Pancreas (tissue), 10 donors: ENCODE results near the gene PRAF2. TPM values are rescaled to one million over a fixed set of nuclear protein-coding genes. Genes with fewer than 3 reads are reported as not detected.
A peak's percentile ranks its signal among the peaks of the same experiment; 100 is the strongest.

ENCODE experiments used
- ATAC-seq, 4 donors: fragments of 200-7000 bp; cut with Tn5 transposase; one replicate each; pipeline versions ENCODE4 v1.8.0 to v1.9.1; 2020; ENCODE audit warnings: mild to moderate bottlenecking in 4 of 4, moderate library complexity in 4 of 4
- DNase-seq, 6 donors: peaks; one replicate each; pipeline ENCODE4 v3.0.0-alpha.2; 2020
- FAIRE-seq: peaks from 2 replicates; lab custom pipeline; 2012; peaks lifted over from hg19 to GRCh38; lab: Jason Lieb, UNC
- H3K27ac ChIP-seq, 4 donors: fragments of 200-600 bp; sonication (generic); 1 replicate in 3 of 4; 2 replicates in 1 of 4; pipeline versions ENCODE4 v1.5.0 to v1.8.0; 2020
- H3K27me3 ChIP-seq, 4 donors: fragments of 200-600 bp; one replicate each; pipeline ENCODE4 v1.8.0; 2021
- H3K36me3 ChIP-seq, 3 donors: fragments of 200-600 bp; sonication (generic) in 1 of 3; one replicate each; pipeline versions ENCODE4 v1.5.0 to v1.8.0; 2020 to 2021
- H3K4me1 ChIP-seq, 3 donors: fragments of 200-600 bp; one replicate each; pipeline ENCODE4 v1.8.0; 2021
- H3K4me3 ChIP-seq, 4 donors: fragments of 200-600 bp; sonication (generic) in 2 of 4; one replicate each; pipeline versions ENCODE4 v1.5.0 to v1.8.0; 2020 to 2021
- H3K9me3 ChIP-seq, 4 donors: fragments of 200-600 bp; one replicate each; pipeline ENCODE4 v1.8.0; 2021
- CTCF ChIP-seq, 4 donors: fragments of 200-600 bp; sonication (generic) in 3 of 4; IDR thresholded peaks; one replicate each; pipeline versions ENCODE4 v1.5.0 to v1.8.0; 2021; ENCODE audit warnings: antibody characterized with exemption in 4 of 4
- WGBS, 2 donors: extraction: QIAGEN DNeasy Blood & Tissue Kit; methylation state at CpG; one replicate each; pipeline ENCODE4 v1.1.7; 2013; 5-methylcytosine and 5-hydroxymethylcytosine counted together
- intact Hi-C, 3 donors: fragments of 100-400 bp; cut with DNase I; formaldehyde crosslinking; loops; one replicate each; pipeline versions ENCODE4 v1.11.1 to v1.14.2; 2022
- polyA plus RNA-seq, 2 donors: library from polyadenylated mRNA; stranded (reverse); fragments of 200-250 nt; gene quantifications; one replicate each; pipeline ENCODE4 v1.2.3, GENCODE V29; 2013
- total RNA-seq, 6 donors: library from RNA; stranded (reverse); fragmentation: NEBNext Ultra II Directional in 4 of 6; extraction: Animal tissue kit (Norgen Biotek cat#: 25700) in 4 of 6; gene quantifications; one replicate each; pipeline versions ENCODE4 v1.2.1 to v1.2.4, GENCODE V29; 2021 to 2023
- donor health status: healthy with polysubstance abuse.
- donor health status: DM: no; HTN: no; CAD: no; lungs with moderate emphysema.
- donor health status: DM: no; HTN: no; CAD: no.
- donor health status: control.
- donor health status: control.
- donor health status: Bipolar disorder and iron deficiency.
- donor health status: DM: yes; HTN: yes; CAD: no.
- donor health status: DM: no; HTN: no; CAD: no.
- donor health status: DM: no; HTN: no; CAD: no.
- donor health status: DM: yes; HTN: yes; CAD: no.

PRAF2 gene
- total and polyA plus RNA-seq, 8 donors, result 1.3 to 15.8 (median 5.1) TPM

GRCh38 chrX:49039598-49040375 is 34.0 kb downstream of the PRAF2 start:
- peaks cover 0 to 4% (median 0%) of the 10 kb centered on the region in 3 donors for H3K4me1 ChIP-seq
- peak in 3 of 4 donors; percentile 5 to 22 (median 20) for ATAC-seq
- no peaks in the 10 kb centered on the region for H3K9me3 ChIP-seq
- intact Hi-C loops, result loop anchor here in 1 of 3 donors (5.0 kb wide), 1 partner anchor 67 kb away; the partner anchor contains the start of gene KCND1
- H3K4me3 ChIP-seq, result no peak overlapping the region
- peak in 5 of 6 donors; percentile 46 to 72 (median 58) for DNase-seq
- peaks cover 0 to 6% (median 0%) of the 10 kb centered on the region in 3 donors for H3K36me3 ChIP-seq
- peak overlapping the region in 2 of 4 donors; percentile 50 to 54 for H3K27ac ChIP-seq
- FAIRE-seq, result no peak
- no peak for TF ChIP-seq CTCF (IDR thresholded peaks at IDR 0.05)
- no peaks in the 10 kb centered on the region for H3K27me3 ChIP-seq
- 29 to 35% methylated on average over 9 of the region's 9 CpGs for WGBS, 2 donors

- no peak for TF ChIP-seq CTCF (IDR thresholded peaks at IDR 0.05)
- Histone ChIP-seq H3K27ac (no peak overlapping the region), H3K36me3 (peaks cover 0 to 18% (median 0%) of the 10 kb centered on the region in 3 donors), H3K4me1 (peaks cover 0 to 4% (median 0%) of the 10 kb centered on the region in 3 donors), H3K27me3 (no peaks in the 10 kb centered on the region), H3K9me3 (no peaks in the 10 kb centered on the region), H3K4me3 (no peak overlapping the region)
- WGBS, 2 donors, result 86 to 90% methylated on average over 15 of the region's 15 CpGs
- ATAC-seq (no peak), FAIRE-seq (no peak), DNase-seq (no peak)
- intact Hi-C loops, result loop anchor here in 1 of 3 donors (5.0 kb wide), 1 partner anchor 66 kb away; the partner anchor contains the start of gene KCND1
These were observed 35.8 kb downstream of the PRAF2 start for GRCh38 chrX:49037883-49038475.

DNA sequence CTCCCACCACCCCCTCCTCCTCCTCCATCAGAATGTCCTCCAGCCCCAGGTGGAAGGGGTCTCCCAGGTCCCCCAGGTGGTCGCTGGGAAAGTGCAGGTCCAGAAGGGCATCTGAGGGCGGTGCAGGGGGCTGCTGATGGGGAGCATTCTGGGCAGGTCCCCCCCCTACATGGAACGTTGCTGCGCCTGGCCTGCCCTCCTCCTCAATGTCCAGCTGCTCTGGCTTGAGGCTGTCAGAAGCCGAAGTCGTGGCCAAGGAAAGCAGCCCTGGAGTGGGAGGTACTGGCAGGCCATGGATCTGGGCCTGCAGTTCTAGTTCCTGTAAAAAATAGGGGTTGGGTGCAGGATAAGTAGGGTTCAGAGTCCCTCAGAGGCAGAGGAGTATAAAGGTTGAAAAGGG is 43.5 kb downstream of the PRAF2 start:
- 79 to 85% methylated on average over 5 to 6 of the region's 6 CpGs for WGBS, 2 donors
- no peak for DNase-seq
- no peak for FAIRE-seq
- no peak for ATAC-seq
- intact Hi-C loops, result no loop called here
- Histone ChIP-seq H3K9me3 (no peaks in the 10 kb centered on the region), H3K4me1 (no peaks in the 10 kb centered on the region), H3K27me3 (no peaks in the 10 kb centered on the region), H3K4me3 (no peak overlapping the region), H3K36me3 (peaks cover 0 to 12% (median 0%) of the 10 kb centered on the region in 3 donors), H3K27ac (no peak overlapping the region)
- no peak for TF ChIP-seq CTCF (IDR thresholded peaks at IDR 0.05)

- no peak overlapping the region for H3K27ac ChIP-seq
- 81 to 91% methylated on average over 6 of the region's 6 CpGs for WGBS, 2 donors
- H3K4me3 ChIP-seq, result no peak overlapping the region
- TF ChIP-seq CTCF (IDR thresholded peaks at IDR 0.05), result no peak
- intact Hi-C loops, result no loop called here
- DNase-seq, result no peak
- H3K36me3 ChIP-seq, result peaks cover 0 to 12% (median 0%) of the 10 kb centered on the region in 3 donors
- H3K27me3 ChIP-seq, result no peaks in the 10 kb centered on the region
- no peak for FAIRE-seq
- peak in 3 of 4 donors; percentile 36 to 62 (median 38) for ATAC-seq
- H3K4me1 ChIP-seq, result no peaks in the 10 kb centered on the region
- no peaks in the 10 kb centered on the region for H3K9me3 ChIP-seq
These were observed 43.9 kb downstream of the PRAF2 start for GRCh38 chrX:49029876-49030275.

Other genes with a start within 250 kb of the PRAF2 start
- gene ERAS, start 247.5 kb downstream of the PRAF2 start, total RNA-seq, result not detected
- under 1 TPM; 0.11 to 0.49 TPM for gene ERAS, start 247.5 kb downstream of the PRAF2 start, polyA plus RNA-seq
- 10 to 100 TPM; 10.3 to 50.5 (median 20.1) TPM for gene PCSK1N, start 238.4 kb downstream of the PRAF2 start, total RNA-seq
- gene PCSK1N, start 238.4 kb downstream of the PRAF2 start, polyA plus RNA-seq, result 100 to 1,000 TPM; 167 to 368 TPM
- 10 to 100 TPM; 15.7 to 26.0 (median 19.5) TPM for gene TIMM17B, start 176.2 kb downstream of the PRAF2 start, total RNA-seq
- 10 to 100 TPM; 29.8 to 48.9 TPM for gene TIMM17B, start 176.2 kb downstream of the PRAF2 start, polyA plus RNA-seq
- 10 to 100 TPM; 36.4 to 66.5 (median 49.3) TPM for gene PQBP1, start 176.1 kb downstream of the PRAF2 start, total RNA-seq
- 100 to 1,000 TPM; 108 to 112 TPM for gene PQBP1, start 176.1 kb downstream of the PRAF2 start, polyA plus RNA-seq
- gene SLC35A2, start 162.4 kb downstream of the PRAF2 start, total RNA-seq, result 10 to 100 TPM in 5 of 6 donors, 1 to 10 TPM in 1; 9.9 to 20.6 (median 14.6) TPM
- gene SLC35A2, start 162.4 kb downstream of the PRAF2 start, polyA plus RNA-seq, result 10 to 100 TPM in 1 of 2 donors, 1 to 10 TPM in 1; 7.1 to 16.0 TPM
- 1 to 10 TPM; 1.3 to 8.6 (median 2.4) TPM for gene PIM2, start 155.0 kb downstream of the PRAF2 start, total RNA-seq
- 1 to 10 TPM; 2.8 to 8.2 TPM for gene PIM2, start 155.0 kb downstream of the PRAF2 start, polyA plus RNA-seq
- 10 to 100 TPM; 14.2 to 28.7 (median 17.9) TPM for gene OTUD5, start 116.4 kb downstream of the PRAF2 start, total RNA-seq
- 10 to 100 TPM; 32.5 to 34.3 TPM for gene OTUD5, start 116.4 kb downstream of the PRAF2 start, polyA plus RNA-seq
- gene KCND1, start 102.2 kb downstream of the PRAF2 start, total RNA-seq, result 1 to 10 TPM in 2 of 6 donors, under 1 TPM in 4; 0.12 to 1.7 (median 0.68) TPM
- gene KCND1, start 102.2 kb downstream of the PRAF2 start, polyA plus RNA-seq, result 1 to 10 TPM in 1 of 2 donors, under 1 TPM in 1; 0.84 to 1.3 TPM
- gene GRIPAP1, start 71.7 kb downstream of the PRAF2 start, total RNA-seq, result 10 to 100 TPM; 12.5 to 26.0 (median 17.2) TPM
- gene GRIPAP1, start 71.7 kb downstream of the PRAF2 start, polyA plus RNA-seq, result 10 to 100 TPM; 32.2 to 32.7 TPM
- gene TFE3, start 30.6 kb downstream of the PRAF2 start, total RNA-seq, result 10 to 100 TPM in 3 of 6 donors, 1 to 10 TPM in 3; 8.5 to 18.8 (median 11.0) TPM
- 10 to 100 TPM; 20.1 to 20.6 TPM for gene TFE3, start 30.6 kb downstream of the PRAF2 start, polyA plus RNA-seq
- 10 to 100 TPM in 1 of 6 donors, 1 to 10 TPM in 5; 4.5 to 10.6 (median 6.8) TPM for gene CCDC120, start 15.0 kb downstream of the PRAF2 start, total RNA-seq
- 1 to 10 TPM; 7.3 to 8.2 TPM for gene CCDC120, start 15.0 kb downstream of the PRAF2 start, polyA plus RNA-seq
- gene WDR45, start 5.9 kb upstream of the PRAF2 start, total RNA-seq, result 10 to 100 TPM; 34.9 to 48.5 (median 45.6) TPM
- 100 to 1,000 TPM in 1 of 2 donors, 10 to 100 TPM in 1; 98.1 to 121 TPM for gene WDR45, start 5.9 kb upstream of the PRAF2 start, polyA plus RNA-seq
- 10 to 100 TPM in 1 of 6 donors, 1 to 10 TPM in 5; 5.4 to 11.5 (median 7.7) TPM for gene GPKOW, start 49.7 kb upstream of the PRAF2 start, total RNA-seq
- gene GPKOW, start 49.7 kb upstream of the PRAF2 start, polyA plus RNA-seq, result 10 to 100 TPM in 1 of 2 donors, 1 to 10 TPM in 1; 5.1 to 10.5 TPM
- 10 to 100 TPM in 1 of 6 donors, 1 to 10 TPM in 5; 6.8 to 12.7 (median 8.3) TPM for gene MAGIX, start 88.8 kb upstream of the PRAF2 start, total RNA-seq
- gene MAGIX, start 88.8 kb upstream of the PRAF2 start, polyA plus RNA-seq, result 10 to 100 TPM; 12.8 to 25.7 TPM
- gene PLP2, start 97.9 kb upstream of the PRAF2 start, total RNA-seq, result 100 to 1,000 TPM in 4 of 6 donors, 10 to 100 TPM in 2; 36.0 to 125 (median 114) TPM
- gene PLP2, start 97.9 kb upstream of the PRAF2 start, polyA plus RNA-seq, result 100 to 1,000 TPM; 119 to 126 TPM
- gene PRICKLE3, start 112.4 kb upstream of the PRAF2 start, total RNA-seq, result 1 to 10 TPM; 4.2 to 7.0 (median 5.6) TPM
- 1 to 10 TPM; 4.3 to 6.7 TPM for gene PRICKLE3, start 112.4 kb upstream of the PRAF2 start, polyA plus RNA-seq
- 1 to 10 TPM; 2.0 to 9.8 (median 4.2) TPM for gene SYP, start 126.2 kb upstream of the PRAF2 start, total RNA-seq
- gene SYP, start 126.2 kb upstream of the PRAF2 start, polyA plus RNA-seq, result 10 to 100 TPM; 13.4 to 41.7 TPM
- gene CACNA1F, start 159.3 kb upstream of the PRAF2 start, total RNA-seq, result under 1 TPM; 0.03 to 0.87 (median 0.18) TPM
- gene CACNA1F, start 159.3 kb upstream of the PRAF2 start, polyA plus RNA-seq, result under 1 TPM; 0.23 to 0.30 TPM
- gene CCDC22, start 161.5 kb upstream of the PRAF2 start, total RNA-seq, result 10 to 100 TPM in 1 of 6 donors, 1 to 10 TPM in 5; 6.2 to 11.4 (median 8.6) TPM
- 10 to 100 TPM in 1 of 2 donors, 1 to 10 TPM in 1; 9.3 to 13.8 TPM for gene CCDC22, start 161.5 kb upstream of the PRAF2 start, polyA plus RNA-seq
- gene FOXP3, start 190.7 kb upstream of the PRAF2 start, total RNA-seq, result under 1 TPM in 2 of 6 donors, not detected in 4; 0.04 to 0.12 TPM
- under 1 TPM in 1 of 2 donors, not detected in 1; 0.16 TPM for gene FOXP3, start 190.7 kb upstream of the PRAF2 start, polyA plus RNA-seq
- gene PPP1R3F, start 195.8 kb upstream of the PRAF2 start, total RNA-seq, result 1 to 10 TPM; 1.1 to 2.8 (median 1.6) TPM
- 1 to 10 TPM; 2.9 to 5.6 TPM for gene PPP1R3F, start 195.8 kb upstream of the PRAF2 start, polyA plus RNA-seq
- gene GAGE10, start 229.6 kb upstream of the PRAF2 start, total RNA-seq, result not detected
- gene GAGE10, start 229.6 kb upstream of the PRAF2 start, polyA plus RNA-seq, result not detected
- gene GAGE12J, start 248.0 kb upstream of the PRAF2 start, total RNA-seq, result not detected
- not detected for gene GAGE12J, start 248.0 kb upstream of the PRAF2 start, polyA plus RNA-seq